H1 (cell line): ENCODE measurements around the gene ZBTB7A. TPM values are rescaled to one million over a fixed set of nuclear protein-coding genes. Genes with fewer than 3 reads are reported as not detected.

Experiments used
- BACH1 ChIP-seq: IDR thresholded peaks from 2 replicates; pipeline ENCODE4 v1.6.1; 2012; ENCODE audit warnings: low read length, improper control_type of control experiment
- BRCA1 ChIP-seq: IDR thresholded peaks from 2 replicates; pipeline ENCODE4 v1.6.1; 2012; ENCODE audit warnings: low read depth, low read length, improper control_type of control experiment
- CBX5 ChIP-seq: fragments of 300-800, 300-1000 bp; sonication (generic); IDR thresholded peaks from 2 replicates; pipeline ENCODE4 v1.7.1; 2016; ENCODE audit warnings: antibody characterized with exemption, low read length, low read depth
- CEBPB ChIP-seq: IDR thresholded peaks from 2 replicates; pipeline ENCODE4 v1.6.1; 2012; ENCODE audit warnings: low read depth, low read length
- GTF2F1 ChIP-seq: IDR thresholded peaks from 2 replicates; pipeline ENCODE4 v1.6.1; 2012; ENCODE audit warnings: low read depth, low read length, improper control_type of control experiment, borderline replicate concordance
- SAP30 ChIP-seq: fragments of 300-600 bp; sonication (generic); IDR thresholded peaks from 2 replicates; pipeline ENCODE4 v1.7.1; 2012; ENCODE audit warnings: low read length, moderate library complexity, mild to moderate bottlenecking, inconsistent platforms; ENCODE audit not compliant: insufficient read depth, insufficient replicate concordance
- SIX5 ChIP-seq: IDR thresholded peaks from 2 replicates; pipeline ENCODE4 v1.6.1; 2011; ENCODE audit warnings: mild to moderate bottlenecking, low read depth, low read length
- polyA plus RNA-seq, 7 experiments: library from polyadenylated mRNA; depleted of rRNA in 3 of 7; stranded (reverse) in 5 of 7; unstranded in 2 of 7; fragments of >200 nt in 5 of 7; fragments of 200-250 nt in 2 of 7; gene quantifications; 1 replicate in 5 of 7; 2 replicates in 1 of 7; 4 replicates in 1 of 7; pipeline versions ENCODE4 v1.2.1 to v1.2.3, GENCODE V29; 2011 to 2013; ENCODE audit warnings: missing spikeins in 2 of 7, mixed read lengths in 2 of 7
- total RNA-seq: library from RNA; stranded (reverse); fragmentation: NEBNext Ultra II Directional; extraction: Animal tissue kit (Norgen Biotek cat#: 25700); gene quantifications from 2 replicates; pipeline ENCODE4 v1.2.1, GENCODE V29; 2021

The ZBTB7A gene
- total and polyA plus RNA-seq, 2 of the 8 experiments (the other 6 are each of a cell fraction or from before 2014, with no cell fraction given): 5.6 to 17.8 TPM

DNA sequence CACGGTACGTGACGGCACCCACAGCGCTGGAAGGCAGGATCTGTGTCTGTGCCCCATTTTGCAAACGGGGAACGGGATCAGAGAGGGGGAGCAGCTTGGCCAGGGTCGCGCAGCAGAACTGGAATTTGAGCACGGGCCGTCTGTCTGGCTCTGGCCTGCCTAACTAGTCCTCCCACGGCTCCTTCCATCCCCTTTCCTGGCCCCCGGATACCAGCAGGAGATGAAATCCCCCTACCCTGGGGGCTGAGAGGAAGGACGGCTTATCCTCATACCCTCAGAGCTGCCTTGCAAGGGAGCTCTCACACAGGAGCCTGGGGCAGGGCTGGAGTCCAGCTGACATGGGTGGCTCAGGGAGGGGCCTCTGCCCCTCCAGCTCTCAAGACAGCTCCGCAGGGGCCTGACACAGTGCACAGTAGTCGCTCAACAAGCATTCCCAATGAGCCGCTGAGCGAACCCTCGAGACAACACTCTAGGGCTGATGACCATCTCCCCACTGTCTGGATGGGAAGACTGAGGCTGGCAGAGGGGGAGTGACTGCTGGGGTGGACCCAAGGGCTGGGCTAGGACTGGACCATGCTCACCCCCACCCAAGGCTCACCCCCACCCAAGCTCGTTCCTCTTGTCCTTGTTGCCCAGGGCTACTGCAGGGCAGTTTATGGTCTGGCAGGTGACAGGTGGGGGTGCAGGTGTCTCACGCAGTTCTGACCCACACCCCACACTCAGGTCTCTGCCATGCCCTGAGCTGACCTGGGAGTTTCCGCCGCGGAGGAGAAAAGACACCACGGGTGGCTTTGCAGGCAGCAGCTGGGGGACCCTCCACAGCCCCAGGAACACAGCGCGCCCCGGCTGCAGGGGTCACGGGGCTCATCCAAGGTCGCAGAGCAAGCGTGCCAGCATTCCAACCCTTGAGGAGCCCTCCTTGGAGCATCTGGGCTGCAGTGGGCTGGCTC, 4.0 kb downstream of the ZBTB7A start (continued):
- no peak for TF ChIP-seq CBX5
- TF ChIP-seq GTF2F1: no peak
- no peak for TF ChIP-seq CEBPB
- no peak for TF ChIP-seq BACH1
- no peak for TF ChIP-seq SIX5
- no peak for TF ChIP-seq SAP30
- TF ChIP-seq BRCA1: no peak
- TF ChIP-seq, all 59 proteins: peak for 0
